MCF 10A (cell line): ENCODE measurements around the gene WWC2. TPM values are rescaled to one million over a fixed set of nuclear protein-coding genes. Genes with fewer than 3 reads are reported as not detected.

Experiments used
- BruUV-seq: library from RNA; stranded (reverse); fragments of 400-500 nt; replicated peaks from 2 replicates; lab custom pipeline; 2021; lab: Mats Ljungman, UMichigan
- CTCF ChIA-PET: fragments of 300-600 bp; sonication (Branson Sonifier 250); formaldehyde crosslinking; extraction: SDS; loops from one replicate; lab custom pipeline; 2021; ENCODE audit warnings: antibody characterized with exemption, inconsistent platforms; lab: Yijun Ruan, JAX
- POLR2A ChIA-PET: fragments of 300-600, 350-650 bp; sonication (Branson Sonifier 250); formaldehyde crosslinking; extraction: SDS; loops from one replicate; lab custom pipeline; 2020; ENCODE audit warnings: antibody characterized with exemption, inconsistent platforms; lab: Yijun Ruan, JAX
- DNase-seq: peaks from one replicate; pipeline ENCODE4 v3.0.0-alpha.2; 2018; ENCODE audit not compliant: unreplicated experiment
- H3K27ac Mint-ChIP-seq: one replicate; pipeline ENCODE4 v1.8.0; 2022; ENCODE audit warnings: mild to moderate bottlenecking, low read depth, mixed read lengths; ENCODE audit not compliant: unreplicated experiment
- H3K27me3 Mint-ChIP-seq: one replicate; pipeline ENCODE4 v1.8.0; 2022; ENCODE audit warnings: mixed read lengths; ENCODE audit not compliant: insufficient read depth, unreplicated experiment
- H3K36me3 Mint-ChIP-seq: one replicate; pipeline ENCODE4 v1.8.0; 2022; ENCODE audit warnings: mild to moderate bottlenecking, moderate library complexity, mixed read lengths; ENCODE audit not compliant: insufficient read depth, unreplicated experiment
- H3K4me1 Mint-ChIP-seq: one replicate; pipeline ENCODE4 v1.8.0; 2022; ENCODE audit warnings: mixed read lengths; ENCODE audit not compliant: insufficient read depth, unreplicated experiment
- H3K4me3 Mint-ChIP-seq: one replicate; pipeline ENCODE4 v1.8.0; 2022; ENCODE audit warnings: mild to moderate bottlenecking, moderate library complexity, mixed read lengths; ENCODE audit not compliant: unreplicated experiment
- H3K9me3 Mint-ChIP-seq: one replicate; pipeline ENCODE4 v1.8.0; 2022; ENCODE audit warnings: mixed read lengths; ENCODE audit not compliant: unreplicated experiment
- intact Hi-C: fragments of 100-400 bp; cut with micrococcal nuclease; formaldehyde crosslinking; loops from 2 replicates; pipeline ENCODE4 v1.14.1; 2022
- total RNA-seq: library from RNA; stranded (reverse); gene quantifications from 2 replicates; pipeline ENCODE4 v1.2.3, GENCODE V29; 2022
- TF ChIP-seq, protein P1 (sequence below): fragments of 200-600 bp; IDR thresholded peaks from one replicate; pipeline ENCODE4 v1.8.0; 2022; ENCODE audit warnings: antibody characterized with exemption, mild to moderate bottlenecking; ENCODE audit not compliant: unreplicated experiment

WWC2 gene
- total RNA-seq, 1 experiment from 2014 or later: 42.4 TPM

DNA sequence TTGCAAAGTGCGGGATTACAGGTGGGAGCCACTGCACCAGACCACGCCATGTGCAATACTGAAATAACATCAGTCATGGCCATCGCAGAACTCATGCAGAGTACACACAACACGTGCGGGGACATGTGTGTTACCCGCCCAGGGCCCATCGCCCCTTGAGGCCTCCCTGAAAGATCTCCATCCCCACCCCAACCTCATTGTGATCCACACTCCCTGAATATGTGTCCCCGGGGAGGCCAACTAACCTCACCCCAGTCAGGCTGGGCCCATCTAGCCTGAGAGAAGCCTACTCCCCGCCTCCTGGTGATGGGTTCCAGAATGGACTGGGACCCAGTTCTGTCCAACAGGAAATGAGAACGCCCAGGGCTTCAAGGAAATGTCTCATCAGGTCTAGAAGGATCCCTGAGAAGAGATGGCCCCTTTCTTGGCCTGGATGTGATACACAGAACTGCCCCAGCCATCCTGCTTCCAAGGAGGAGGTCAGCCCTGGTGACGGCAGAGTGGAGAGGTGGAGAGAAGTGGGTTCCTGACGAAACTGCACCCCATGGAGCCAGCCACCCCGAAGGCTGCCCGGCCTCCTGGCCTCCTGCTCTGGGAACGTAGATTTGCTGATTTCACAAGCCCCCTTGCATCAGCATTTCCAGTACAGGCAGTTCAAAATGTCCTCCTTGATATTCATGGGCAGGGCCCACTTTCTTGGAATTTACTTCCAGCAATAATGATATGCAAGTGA is 245.6 kb downstream of the WWC2 start:
- no peaks in the 10 kb centered on the region for H3K27me3 Mint-ChIP-seq
- no TSS peak for BruUV-seq
- no peaks in the 10 kb centered on the region for H3K9me3 Mint-ChIP-seq
- ChIA-PET POLR2A (no interaction called here), CTCF (interaction anchor here (0.6 kb wide), 1 partner anchor 150 kb away, joined by 3 read pairs; no protein-coding TSS in a partner anchor)
- H3K4me1 Mint-ChIP-seq: no peaks in the 10 kb centered on the region
- intact Hi-C loops: no loop called here
- no peak overlapping the region for H3K27ac Mint-ChIP-seq
- no peak overlapping the region for H3K4me3 Mint-ChIP-seq
- TF ChIP-seq, protein P1, sequence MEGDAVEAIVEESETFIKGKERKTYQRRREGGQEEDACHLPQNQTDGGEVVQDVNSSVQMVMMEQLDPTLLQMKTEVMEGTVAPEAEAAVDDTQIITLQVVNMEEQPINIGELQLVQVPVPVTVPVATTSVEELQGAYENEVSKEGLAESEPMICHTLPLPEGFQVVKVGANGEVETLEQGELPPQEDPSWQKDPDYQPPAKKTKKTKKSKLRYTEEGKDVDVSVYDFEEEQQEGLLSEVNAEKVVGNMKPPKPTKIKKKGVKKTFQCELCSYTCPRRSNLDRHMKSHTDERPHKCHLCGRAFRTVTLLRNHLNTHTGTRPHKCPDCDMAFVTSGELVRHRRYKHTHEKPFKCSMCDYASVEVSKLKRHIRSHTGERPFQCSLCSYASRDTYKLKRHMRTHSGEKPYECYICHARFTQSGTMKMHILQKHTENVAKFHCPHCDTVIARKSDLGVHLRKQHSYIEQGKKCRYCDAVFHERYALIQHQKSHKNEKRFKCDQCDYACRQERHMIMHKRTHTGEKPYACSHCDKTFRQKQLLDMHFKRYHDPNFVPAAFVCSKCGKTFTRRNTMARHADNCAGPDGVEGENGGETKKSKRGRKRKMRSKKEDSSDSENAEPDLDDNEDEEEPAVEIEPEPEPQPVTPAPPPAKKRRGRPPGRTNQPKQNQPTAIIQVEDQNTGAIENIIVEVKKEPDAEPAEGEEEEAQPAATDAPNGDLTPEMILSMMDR: no peak
- DNase-seq: no peak
- no peaks in the 10 kb centered on the region for H3K36me3 Mint-ChIP-seq

DNA sequence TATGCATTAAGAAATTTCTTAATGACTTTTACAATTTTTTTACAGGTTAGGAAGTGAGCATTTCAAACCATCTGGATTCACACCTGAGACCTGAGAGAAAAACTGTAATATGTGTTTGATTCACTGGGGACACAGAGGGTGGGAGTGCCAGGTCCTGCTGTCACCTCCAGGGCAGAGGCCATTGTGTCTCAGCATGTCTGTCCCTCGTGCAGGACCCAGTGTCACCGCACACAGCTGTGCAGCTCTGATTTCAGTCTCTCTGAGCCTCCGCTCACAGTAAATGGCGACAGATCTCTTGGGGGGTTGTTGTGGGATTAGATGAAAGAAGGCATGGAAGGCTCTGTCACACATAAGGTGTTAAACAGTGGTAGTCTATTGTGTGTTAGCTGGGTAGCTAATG is 246.2 kb downstream of the WWC2 start:
- intact Hi-C loops: no loop called here
- DNase-seq: no peak
- no peaks in the 10 kb centered on the region for H3K9me3 Mint-ChIP-seq
- H3K27ac Mint-ChIP-seq: no peak overlapping the region
- no peaks in the 10 kb centered on the region for H3K36me3 Mint-ChIP-seq
- H3K27me3 Mint-ChIP-seq: no peaks in the 10 kb centered on the region
- no peak overlapping the region for H3K4me3 Mint-ChIP-seq
- ChIA-PET POLR2A (no interaction called here), CTCF (no interaction called here)
- BruUV-seq: no TSS peak
- TF ChIP-seq, protein P1: no peak
- no peaks in the 10 kb centered on the region for H3K4me1 Mint-ChIP-seq

DNA sequence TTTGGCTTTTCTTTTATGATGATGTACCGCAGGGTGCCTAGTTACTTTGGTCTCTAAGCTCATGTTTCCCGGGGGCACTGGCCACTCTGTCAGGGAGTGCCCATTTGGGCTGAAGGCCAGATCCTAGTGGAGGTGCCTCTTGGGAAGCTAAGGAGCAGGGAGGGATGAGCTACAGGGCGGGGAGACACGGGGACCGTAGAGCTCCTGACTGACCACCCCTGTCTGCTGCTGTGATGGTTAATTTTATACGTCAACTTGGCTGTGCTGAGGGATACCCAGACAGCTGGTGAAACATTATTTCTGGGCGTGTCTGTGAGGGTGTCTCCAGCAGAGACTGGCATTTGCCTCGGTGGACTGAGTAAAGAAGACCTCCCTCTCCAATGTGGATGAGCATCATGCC is 248.1 kb downstream of the WWC2 start:
- ChIA-PET CTCF (interaction anchor here (0.6 to 0.7 kb wide), 2 partner anchors 9 to 21 kb away, joined by 3 to 4 read pairs; no protein-coding TSS in a partner anchor), POLR2A (no interaction called here)
- no peaks in the 10 kb centered on the region for H3K27me3 Mint-ChIP-seq
- no peaks in the 10 kb centered on the region for H3K9me3 Mint-ChIP-seq
- H3K27ac Mint-ChIP-seq: no peak overlapping the region
- H3K36me3 Mint-ChIP-seq: no peaks in the 10 kb centered on the region
- intact Hi-C loops: no loop called here
- no peak for DNase-seq
- no peaks in the 10 kb centered on the region for H3K4me1 Mint-ChIP-seq
- TF ChIP-seq, protein P1: no peak
- no peak overlapping the region for H3K4me3 Mint-ChIP-seq
- BruUV-seq: no TSS peak

DNA sequence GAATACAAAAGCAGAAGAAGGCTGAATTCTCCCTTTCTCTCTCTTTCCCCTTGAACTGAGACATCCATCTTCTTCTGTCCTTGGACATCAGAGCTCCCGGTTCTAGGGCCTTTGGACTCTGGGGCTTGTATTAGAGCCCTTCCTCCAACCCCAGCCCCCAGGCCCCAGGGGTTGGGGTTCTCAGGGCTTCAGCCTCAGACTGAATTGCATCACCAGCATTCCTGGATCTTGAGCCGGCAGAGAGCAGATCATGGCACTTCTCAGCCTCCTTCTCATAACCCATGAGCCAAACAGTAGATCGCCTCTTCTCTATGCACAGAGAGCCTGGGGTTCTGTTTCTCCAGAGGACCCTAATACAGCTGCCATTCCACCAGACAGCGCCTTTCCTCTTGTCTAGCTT is 248.5 kb downstream of the WWC2 start:
- Mint-ChIP-seq H3K27me3 (no peaks in the 10 kb centered on the region), H3K9me3 (no peaks in the 10 kb centered on the region), H3K4me3 (no peak overlapping the region), H3K36me3 (no peaks in the 10 kb centered on the region), H3K27ac (no peak overlapping the region), H3K4me1 (no peaks in the 10 kb centered on the region)
- intact Hi-C loops: no loop called here
- ChIA-PET CTCF (interaction anchor here (0.6 to 0.7 kb wide), 2 partner anchors 9 to 20 kb away, joined by 3 to 4 read pairs; no protein-coding TSS in a partner anchor), POLR2A (no interaction called here)
- no peak for DNase-seq
- TF ChIP-seq, protein P1: no peak
- BruUV-seq: no TSS peak
